Mammary epithelial cell (primary cell): ENCODE measurements around the gene EEFSEC.

Experiments
- CTCF ChIP-seq, 2 donors: IDR thresholded peaks in 1 of 2; conservative IDR thresholded peaks in 1 of 2; 2 replicates each; pipeline ENCODE4 v1.5.1; 2011 to 2012; ENCODE audit warnings: inconsistent platforms in 2 of 2, low read length in 2 of 2, mild to moderate bottlenecking in 2 of 2, control low read depth in 1 of 2, low read depth in 1 of 2; ENCODE audit not compliant: insufficient read depth in 1 of 2; ENCODE audit errors: extremely low read depth in 1 of 2
- EZH2 ChIP-seq: IDR thresholded peaks from 2 replicates; pipeline ENCODE4 v1.6.1; 2012; ENCODE audit warnings: low read length, inconsistent platforms, borderline replicate concordance

- TF ChIP-seq EZH2 (no peak), CTCF (conservative IDR thresholded peaks at IDR 0.05 in 1 of 2, IDR thresholded peaks at IDR 0.05 in 1 of 2; ENCODE audit: extremely low read depth in 1 of 2, insufficient read depth in 1 of 2, low read depth in 1 of 2, low read length in 2 of 2) (no peak)
Observed at GRCh38 chr3:128281461-128282367, 128.4 kb downstream of the EEFSEC start.
